ENCODE data around the gene ATP5F1D. TPM values are rescaled to one million over a fixed set of nuclear protein-coding genes. Genes with fewer than 3 reads are reported as not detected.

Gene ATP5F1D
- total RNA-seq, 1 donor from 2014 or later: 7.1 TPM

- peaks cover 64% of the 10 kb centered on the region for H3F3A ChIP-seq (ENCODE audit: low read depth)
- peaks cover 16% of the 10 kb centered on the region for H4K20me1 ChIP-seq (ENCODE audit: low read depth)
- no peak for DNase-seq (ENCODE audit: low spot score)
- H3K27ac Mint-ChIP-seq: peak overlapping the region; percentile 98
- no peak for TF ChIP-seq CTCF (IDR thresholded peaks at IDR 0.05)
- TF ChIP-seq EZH2 (IDR thresholded peaks at IDR 0.05): no peak
- TF ChIP-seq EZH2phosphoT487 (IDR thresholded peaks at IDR 0.05): no peak
- H3K9me3 ChIP-seq (ENCODE audit: low read depth): no peaks in the 10 kb centered on the region
- peak overlapping the region; percentile 79 for H3K4me3 Mint-ChIP-seq
- H2AFZ ChIP-seq (replicated peaks): no peak overlapping the region
- H3K4me2 ChIP-seq: peak overlapping the region; percentile 78
- H3K36me3 Mint-ChIP-seq: peaks cover 4% of the 10 kb centered on the region
- peaks cover 14% of the 10 kb centered on the region for H3K27me3 ChIP-seq
- no peak overlapping the region for H3K9ac ChIP-seq
- no peak overlapping the region for H3K27ac ChIP-seq
- no peaks in the 10 kb centered on the region for H3K9me3 Mint-ChIP-seq
- H3K4me1 Mint-ChIP-seq: peaks cover 68% of the 10 kb centered on the region
- peaks cover 21% of the 10 kb centered on the region for H3K79me2 ChIP-seq (ENCODE audit: low read depth)
- H3K36me3 ChIP-seq: no peaks in the 10 kb centered on the region
- peaks cover 20% of the 10 kb centered on the region for H3K27me3 Mint-ChIP-seq (ENCODE audit: insufficient read depth, low read depth)
- H3K4me3 ChIP-seq: peak overlapping the region; percentile 62
- peaks cover 61% of the 10 kb centered on the region for H3K4me1 ChIP-seq
Measured at GRCh38 chr19:1265615-1266128, 24.1 kb downstream of the ATP5F1D start.

GRCh38 chr19:1266129-1266915 lies 24.8 kb downstream of the ATP5F1D start:
- Mint-ChIP-seq H3K4me3 (peak overlapping the region; percentile 77), H3K27ac (peak overlapping the region; percentile 21), H3K4me1 (peaks cover 73% of the 10 kb centered on the region), H3K36me3 (peaks cover 9% of the 10 kb centered on the region), H3K9me3 (no peaks in the 10 kb centered on the region), H3K27me3 (ENCODE audit: insufficient read depth, low read depth) (peaks cover 25% of the 10 kb centered on the region)
- H3K4me1 ChIP-seq: peaks cover 66% of the 10 kb centered on the region
- no peak overlapping the region for H3K9ac ChIP-seq
- DNase-seq (ENCODE audit: low spot score): peak; percentile 95
- peaks cover 14% of the 10 kb centered on the region for H3K27me3 ChIP-seq
- peaks cover 23% of the 10 kb centered on the region for H4K20me1 ChIP-seq (ENCODE audit: low read depth)
- H3K9me3 ChIP-seq (ENCODE audit: low read depth): no peaks in the 10 kb centered on the region
- peaks cover 68% of the 10 kb centered on the region for H3F3A ChIP-seq (ENCODE audit: low read depth)
- H2AFZ ChIP-seq (replicated peaks): peak overlapping the region; percentile 23
- no peak for TF ChIP-seq EZH2 (IDR thresholded peaks at IDR 0.05)
- TF ChIP-seq CTCF (IDR thresholded peaks at IDR 0.05): no peak
- no peak for TF ChIP-seq EZH2phosphoT487 (IDR thresholded peaks at IDR 0.05)
- peak overlapping the region; percentile 62 for H3K4me3 ChIP-seq
- H3K27ac ChIP-seq: no peak overlapping the region
- no peaks in the 10 kb centered on the region for H3K36me3 ChIP-seq
- peaks cover 28% of the 10 kb centered on the region for H3K79me2 ChIP-seq (ENCODE audit: low read depth)
- peak overlapping the region; percentile 78 for H3K4me2 ChIP-seq

GRCh38 chr19:1266916-1267476 lies 25.4 kb downstream of the ATP5F1D start:
- peak overlapping the region; percentile 23 for H2AFZ ChIP-seq (replicated peaks)
- peaks cover 2% of the 10 kb centered on the region for H3K36me3 ChIP-seq
- no peaks in the 10 kb centered on the region for H3K9me3 ChIP-seq (ENCODE audit: low read depth)
- peak overlapping the region; percentile 85 for H3K4me3 Mint-ChIP-seq
- H3F3A ChIP-seq (ENCODE audit: low read depth): peaks cover 68% of the 10 kb centered on the region
- peaks cover 60% of the 10 kb centered on the region for H3K4me1 ChIP-seq
- no peaks in the 10 kb centered on the region for H3K9me3 Mint-ChIP-seq
- H3K27me3 ChIP-seq: peaks cover 14% of the 10 kb centered on the region
- H3K27ac ChIP-seq: no peak overlapping the region
- peaks cover 23% of the 10 kb centered on the region for H3K27me3 Mint-ChIP-seq (ENCODE audit: insufficient read depth, low read depth)
- H3K4me2 ChIP-seq: peak overlapping the region; percentile 78
- peaks cover 73% of the 10 kb centered on the region for H3K4me1 Mint-ChIP-seq
- TF ChIP-seq EZH2phosphoT487 (IDR thresholded peaks at IDR 0.05) (no peak), CTCF (IDR thresholded peaks at IDR 0.05) (peak; percentile 96)
- H3K79me2 ChIP-seq (ENCODE audit: low read depth): peaks cover 31% of the 10 kb centered on the region
- peaks cover 30% of the 10 kb centered on the region for H4K20me1 ChIP-seq (ENCODE audit: low read depth)
- H3K27ac Mint-ChIP-seq: no peak overlapping the region
- H3K9ac ChIP-seq: no peak overlapping the region
- H3K36me3 Mint-ChIP-seq: peaks cover 12% of the 10 kb centered on the region
- peak overlapping the region; percentile 62 for H3K4me3 ChIP-seq
- DNase-seq (ENCODE audit: low spot score): peak; percentile 79

All from neural progenitor cell (in vitro differentiated cells).